Measurements from ENCODE around the gene PEX5L.
"Not testable (repeated sequence)": the region's sequence is repeated elsewhere in the genome, so short reads cannot be mapped to it uniquely, and the experiment has no call there.

Gene PEX5L

GRCh38 chr3:179826247-179826637, 210.5 kb downstream of the PEX5L start:
- DNase-seq, result no peak

GRCh38 chr3:179825527-179826246, 211.1 kb downstream of the PEX5L start:
- DNase-seq, result no peak

GRCh38 chr3:179822296-179822695, 214.4 kb downstream of the PEX5L start:
- DNase-seq, result no peak

- no peak for DNase-seq
Measured at GRCh38 chr3:179819379-179819778, 217.4 kb downstream of the PEX5L start.

- DNase-seq, result no peak
Measured at GRCh38 chr3:179812096-179812382, 224.7 kb downstream of the PEX5L start.

GRCh38 chr3:179811321-179812095, 225.2 kb downstream of the PEX5L start:
- DNase-seq, result no peak

GRCh38 chr3:179809639-179810038, 227.1 kb downstream of the PEX5L start:
- no peak for DNase-seq

GRCh38 chr3:179807588-179807987, 229.1 kb downstream of the PEX5L start:
- no peak for DNase-seq

GRCh38 chr3:179806177-179806576, 230.6 kb downstream of the PEX5L start:
- DNase-seq, result no peak

GRCh38 chr3:179801856-179802255, 234.9 kb downstream of the PEX5L start:
- DNase-seq, result no peak

GRCh38 chr3:179801263-179801662, 235.5 kb downstream of the PEX5L start:
- no peak for DNase-seq

GRCh38 chr3:179797192-179797591, 239.5 kb downstream of the PEX5L start:
- no peak for DNase-seq

- DNase-seq, result no peak
Measured at GRCh38 chr3:179796421-179796820, 240.3 kb downstream of the PEX5L start.

- DNase-seq, result no peak
Measured at GRCh38 chr3:179794355-179794754, 242.4 kb downstream of the PEX5L start.

GRCh38 chr3:179791793-179792192, 244.9 kb downstream of the PEX5L start:
- DNase-seq, result no peak

GRCh38 chr3:179788996-179789395, 247.7 kb downstream of the PEX5L start:
- no peak for DNase-seq

- DNase-seq, result not testable (repeated sequence)
Measured at GRCh38 chr3:179782841-179783240, 253.9 kb downstream of the PEX5L start.

- DNase-seq, result no peak
Measured at GRCh38 chr3:179775416-179776122, 261.2 kb downstream of the PEX5L start.

GRCh38 chr3:179772297-179772696, 264.4 kb downstream of the PEX5L start:
- no peak for DNase-seq

- DNase-seq, result no peak
Measured at GRCh38 chr3:179771797-179772196, 264.9 kb downstream of the PEX5L start.

- DNase-seq, result no peak
Measured at GRCh38 chr3:179769411-179770247, 267.1 kb downstream of the PEX5L start.

- no peak for DNase-seq
Measured at GRCh38 chr3:179768080-179768479, 268.7 kb downstream of the PEX5L start.
